Adipocyte (in vitro differentiated cells): ENCODE measurements around the gene ITPA.

Experiments
- DNase-seq: peaks from one replicate; pipeline ENCODE4 v3.0.0-alpha.2; 2015; ENCODE audit warnings: low read depth
- H3K27me3 ChIP-seq: replicated peaks from 2 replicates; pipeline ENCODE4 v1.7.0; 2013; ENCODE audit warnings: mild to moderate bottlenecking, low read length, moderate library complexity; ENCODE audit not compliant: control insufficient read depth, insufficient read depth
- H3K36me3 ChIP-seq: 2 replicates; pipeline ENCODE4 v1.7.0; 2013; ENCODE audit warnings: low read length, mild to moderate bottlenecking, moderate library complexity; ENCODE audit not compliant: control insufficient read depth, insufficient read depth, severe bottlenecking
- H3K4me1 ChIP-seq: 2 replicates; pipeline ENCODE4 v1.7.0; 2013; ENCODE audit warnings: mild to moderate bottlenecking, low read length, moderate library complexity; ENCODE audit not compliant: control insufficient read depth, insufficient read depth
- H3K4me3 ChIP-seq: 2 replicates; pipeline ENCODE4 v1.7.0; 2013; ENCODE audit warnings: mild to moderate bottlenecking, low read length, moderate library complexity
- H3K9ac ChIP-seq: 2 replicates; pipeline ENCODE4 v1.7.0; 2013; ENCODE audit warnings: mild to moderate bottlenecking, low read length, moderate library complexity
- H3K9me3 ChIP-seq: 2 replicates; pipeline ENCODE4 v1.7.0; 2013; ENCODE audit warnings: mild to moderate bottlenecking, low read length, moderate library complexity; ENCODE audit not compliant: control insufficient read depth

Gene ITPA

DNA sequence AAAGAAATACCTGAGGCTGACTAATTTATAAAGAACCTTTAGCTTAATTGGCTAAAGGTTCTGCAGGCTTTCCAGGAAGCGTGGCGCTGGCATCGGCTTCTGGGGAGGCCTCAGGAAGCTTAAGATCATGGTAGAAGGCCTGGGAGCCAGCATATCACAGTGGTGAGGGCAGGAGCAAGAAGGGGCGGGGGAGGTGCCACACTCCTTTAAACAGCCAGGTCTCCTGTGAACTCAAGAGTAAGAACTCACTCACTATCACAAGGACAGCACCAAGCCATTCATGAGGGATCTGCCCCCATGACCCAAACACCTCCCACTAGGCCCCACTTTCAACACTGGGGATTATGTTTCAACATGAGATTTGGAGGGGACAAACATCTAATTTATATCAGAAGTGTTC, 64.1 kb downstream of the ITPA start:
- no peak for DNase-seq
- Histone ChIP-seq H3K4me1 (peaks cover 18% of the 10 kb centered on the region), H3K4me3 (no peak overlapping the region), H3K27me3 (no peaks in the 10 kb centered on the region), H3K9ac (no peak overlapping the region), H3K36me3 (peaks cover 46% of the 10 kb centered on the region), H3K9me3 (no peaks in the 10 kb centered on the region)
